NCI-H146 treated with DMSO at 0.1 percent for 48 hours (cell line): Measurements from ENCODE around the gene SMPX.
"Not testable (repeated sequence)": the region's sequence is repeated elsewhere in the genome, so short reads cannot be mapped to it uniquely, and the experiment has no call there.

ENCODE experiments used
- DNase-seq: peaks from one replicate; lab custom pipeline; 2025; ENCODE audit not compliant: unreplicated experiment; lab: John Stamatoyannopoulos, UW

SMPX gene

DNA sequence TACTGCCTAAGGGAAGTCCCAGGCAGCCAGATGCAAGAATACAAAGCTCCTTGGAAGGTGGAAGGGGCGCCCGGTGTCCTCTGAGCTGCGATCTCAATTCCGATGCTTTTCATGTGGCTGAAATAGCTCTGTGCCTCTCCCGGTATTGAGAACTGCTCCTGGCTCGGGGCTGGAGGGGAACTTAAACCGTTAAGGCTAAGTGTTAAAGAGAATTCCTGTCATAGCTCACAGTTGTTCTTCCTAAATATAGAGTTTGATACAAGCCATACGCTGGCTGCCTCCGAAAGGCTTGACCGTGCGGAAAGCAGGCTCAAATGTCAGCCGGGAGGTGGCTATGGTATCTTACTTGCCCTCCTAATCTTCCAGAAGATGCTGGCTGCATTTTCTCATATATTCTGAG is at the start of gene SMPX:
Gene SMPX (minus strand): TSS at position 157 of the 400 bp plus-strand sequence. CDS start 3,826 bp downstream, outside the sequence.
- DNase-seq = no peak

GRCh38 chrX:21806691-21807090 is 48.8 kb upstream of the SMPX start:
- no peak for DNase-seq

- DNase-seq = no peak
Measured at GRCh38 chrX:21802839-21803238, 44.9 kb upstream of the SMPX start.

DNA sequence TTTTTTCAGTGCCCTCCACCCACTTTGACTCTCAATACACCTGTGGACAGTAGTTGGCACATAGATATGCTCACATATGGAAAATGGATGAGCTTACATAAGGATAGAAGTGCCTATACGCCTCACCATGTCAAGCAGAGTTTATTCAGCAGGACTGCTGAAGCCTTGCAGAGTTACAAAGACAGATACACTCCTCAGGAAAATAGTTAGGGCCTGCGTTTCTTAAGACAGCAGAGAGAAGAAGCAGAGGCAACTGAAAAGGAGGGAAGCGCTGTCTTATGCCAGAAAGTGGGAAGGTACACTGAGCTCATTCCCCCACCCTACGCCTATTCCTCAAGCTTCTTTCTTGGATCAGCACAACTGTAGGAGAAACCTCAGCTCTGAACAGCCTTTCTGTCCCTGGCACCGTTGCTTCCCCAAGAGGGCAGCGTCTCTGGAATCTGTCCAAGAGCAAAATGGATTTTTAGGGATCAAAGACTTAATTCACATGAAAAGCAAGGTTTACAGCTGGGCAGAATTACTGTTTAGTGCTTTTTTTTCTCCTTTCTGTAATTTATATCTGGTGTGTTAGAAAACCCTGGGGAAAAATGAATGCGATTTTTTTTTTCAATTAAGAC is 44.2 kb upstream of the SMPX start:
- DNase-seq = no peak

DNA sequence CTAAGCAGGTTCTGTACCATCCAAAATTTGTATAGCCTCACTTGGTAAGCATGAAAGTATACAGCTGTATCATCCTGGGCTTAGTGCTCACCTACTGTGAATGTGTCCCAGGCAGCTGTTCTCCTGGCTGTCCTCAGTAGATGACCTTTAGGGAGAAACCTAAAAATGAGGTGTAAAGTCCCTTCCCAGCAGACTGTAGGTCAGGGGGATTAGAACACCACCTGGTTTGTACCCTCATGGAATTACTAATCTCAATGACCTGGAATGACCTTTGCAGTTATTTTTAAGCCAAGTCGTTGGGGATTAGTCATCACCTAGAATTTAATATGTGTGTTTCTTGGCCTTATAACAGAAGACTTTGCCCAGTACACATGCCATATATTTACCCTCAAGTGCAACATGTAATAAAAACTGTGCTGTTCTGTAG is 42.4 kb upstream of the SMPX start:
- DNase-seq = no peak

GRCh38 chrX:21799767-21800166 is 41.9 kb upstream of the SMPX start:
- no peak for DNase-seq

DNA sequence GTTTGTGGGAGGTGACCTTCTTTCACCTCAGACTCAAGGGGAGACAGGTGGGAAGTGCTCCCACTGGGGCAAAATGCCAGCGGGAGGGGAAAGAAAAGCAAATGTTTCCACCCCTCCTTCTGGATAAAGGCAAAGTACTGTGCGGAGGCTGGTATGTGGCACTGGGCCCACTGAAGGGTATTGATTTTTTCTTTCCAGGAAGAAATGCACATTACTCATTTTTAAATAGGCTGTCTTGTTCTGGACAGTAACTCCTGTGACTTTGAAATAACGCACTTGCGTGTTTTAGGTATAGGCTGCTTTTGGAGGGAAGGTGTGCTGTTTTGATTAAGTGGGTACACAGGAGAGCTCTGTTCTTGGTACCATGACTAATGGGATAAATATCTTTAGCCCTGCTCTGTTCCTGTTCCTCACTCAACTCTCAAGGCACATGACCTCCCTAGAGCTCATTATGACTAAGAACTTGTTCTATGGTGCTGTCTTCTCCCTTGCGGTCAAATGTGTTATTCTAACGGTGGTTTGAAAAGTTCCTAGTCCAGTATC is 40.8 kb upstream of the SMPX start:
- peak; percentile 53 for DNase-seq

- DNase-seq = no peak
Measured at GRCh38 chrX:21781976-21782375, 24.1 kb upstream of the SMPX start.

DNA sequence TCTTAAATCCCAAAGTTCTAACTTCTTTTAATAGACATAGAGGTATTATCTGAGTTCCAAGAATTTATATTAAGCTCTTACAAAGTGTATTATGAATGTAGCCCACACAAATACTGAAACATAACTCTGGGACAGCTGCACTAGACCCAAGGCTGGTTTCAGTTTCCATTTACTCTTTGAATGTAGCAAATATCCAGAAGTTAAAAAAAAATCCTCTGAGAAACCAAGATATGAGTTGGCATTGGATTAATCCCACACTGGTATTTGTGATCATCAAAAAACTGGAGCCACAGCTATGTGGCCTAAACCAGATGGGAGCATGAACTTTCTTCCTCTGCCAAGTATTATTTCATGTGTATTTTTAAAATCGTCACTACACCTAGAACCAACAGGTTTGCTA is 23.6 kb upstream of the SMPX start:
- no peak for DNase-seq

DNA sequence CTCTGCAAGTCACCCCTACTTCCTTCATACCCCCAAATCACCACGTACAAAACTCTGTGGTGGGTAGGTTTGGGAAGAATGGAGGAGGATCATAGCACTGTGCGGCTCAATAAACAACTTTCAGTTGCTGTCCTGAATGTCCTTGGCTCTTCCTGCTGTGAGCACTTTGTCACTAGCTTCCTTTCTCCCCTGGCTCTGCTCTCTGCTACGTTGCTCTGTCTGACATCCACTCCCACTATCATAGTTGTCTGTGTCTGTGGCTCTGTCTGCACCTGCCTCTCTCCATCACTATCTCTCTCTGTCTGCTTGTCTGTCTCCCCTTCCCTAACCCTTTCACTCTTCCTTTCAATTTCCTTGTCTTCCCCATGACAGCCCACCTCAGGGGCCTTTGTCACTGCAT is 21.2 kb upstream of the SMPX start:
- DNase-seq = no peak

GRCh38 chrX:21778236-21778635 is 20.3 kb upstream of the SMPX start:
- DNase-seq = no peak

DNA sequence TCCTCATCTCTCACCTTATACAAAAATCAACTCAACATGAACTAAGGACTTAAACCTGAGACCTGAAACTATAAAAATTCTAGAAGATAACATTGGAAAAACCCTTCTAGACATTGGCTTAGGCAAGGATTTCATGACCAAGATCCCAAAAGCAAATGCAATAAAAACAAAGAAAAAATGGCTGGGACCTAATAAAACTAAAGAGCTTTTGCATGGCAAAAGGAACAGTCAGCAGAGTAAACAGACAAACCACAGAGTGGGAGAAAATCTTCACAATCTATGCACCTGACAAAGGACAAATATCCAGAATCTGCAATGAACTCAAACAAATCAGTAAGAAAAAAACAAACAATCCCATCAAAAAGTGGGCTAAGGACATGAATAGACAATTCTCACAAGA is 17.2 kb upstream of the SMPX start:
- not testable (repeated sequence) for DNase-seq

GRCh38 chrX:21773036-21773435 is 15.1 kb upstream of the SMPX start:
- not testable (repeated sequence) for DNase-seq

GRCh38 chrX:21770631-21771321 is 12.9 kb upstream of the SMPX start:
- DNase-seq = peak; percentile 8

DNA sequence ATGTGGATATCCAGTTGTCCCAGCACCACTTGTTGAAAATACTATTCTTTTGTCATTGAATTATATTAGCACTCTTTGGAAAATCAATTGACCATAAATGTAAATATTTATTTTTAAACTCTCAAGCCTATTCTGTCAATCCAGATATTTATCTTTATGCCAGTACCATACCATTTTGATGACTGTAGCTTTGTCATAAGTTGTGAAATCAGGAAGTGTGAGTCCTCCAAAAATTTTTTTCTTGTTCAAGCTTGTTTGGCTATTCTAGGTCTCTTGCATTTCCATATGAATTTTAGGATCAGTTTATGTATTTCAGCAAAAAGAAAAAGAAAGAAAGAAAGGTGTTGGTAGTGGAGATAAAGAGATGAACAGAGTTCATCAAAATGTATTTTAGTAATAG is 8.2 kb upstream of the SMPX start:
- DNase-seq = no peak

DNA sequence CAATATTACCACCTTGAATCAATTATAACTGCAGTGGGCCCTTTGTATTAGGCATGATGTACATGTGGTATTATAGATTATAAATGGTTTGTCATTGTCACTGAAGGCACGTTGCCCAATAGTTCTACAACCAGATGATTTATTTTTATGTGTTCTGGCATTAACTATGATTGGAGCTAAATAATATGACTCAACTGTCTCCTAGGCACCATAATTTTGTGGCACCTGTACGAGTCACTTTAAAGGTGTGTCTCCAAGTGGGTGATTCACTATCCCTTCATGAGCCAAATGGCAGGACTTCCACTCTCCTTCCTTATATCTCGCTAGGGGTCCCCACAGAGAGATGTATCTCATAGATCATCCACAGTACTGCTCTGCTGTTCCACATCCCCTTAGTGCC is 6.1 kb upstream of the SMPX start:
- no peak for DNase-seq

DNA sequence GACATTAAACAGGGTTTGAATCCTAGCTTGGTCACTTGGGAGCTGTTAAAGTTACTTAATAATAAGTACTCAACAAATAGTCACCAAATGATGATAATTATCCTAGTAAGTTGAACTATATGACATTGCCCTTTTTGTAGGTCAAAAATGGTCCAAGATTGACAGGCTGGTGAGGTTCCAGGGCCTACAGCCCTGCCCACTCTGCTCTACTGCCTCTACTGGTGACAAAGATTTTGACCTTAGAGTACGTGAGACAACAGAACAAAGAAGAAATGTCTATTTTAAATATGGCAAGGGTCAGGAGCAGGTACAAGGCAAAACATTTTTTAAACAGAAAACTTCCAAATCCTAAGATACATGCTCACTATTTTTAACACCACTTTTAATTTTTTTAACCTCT is 572 bp upstream of the SMPX start:
- DNase-seq = no peak

- no peak for DNase-seq
Measured at GRCh38 chrX:21756785-21757529, 959 bp downstream of the SMPX start.

DNA sequence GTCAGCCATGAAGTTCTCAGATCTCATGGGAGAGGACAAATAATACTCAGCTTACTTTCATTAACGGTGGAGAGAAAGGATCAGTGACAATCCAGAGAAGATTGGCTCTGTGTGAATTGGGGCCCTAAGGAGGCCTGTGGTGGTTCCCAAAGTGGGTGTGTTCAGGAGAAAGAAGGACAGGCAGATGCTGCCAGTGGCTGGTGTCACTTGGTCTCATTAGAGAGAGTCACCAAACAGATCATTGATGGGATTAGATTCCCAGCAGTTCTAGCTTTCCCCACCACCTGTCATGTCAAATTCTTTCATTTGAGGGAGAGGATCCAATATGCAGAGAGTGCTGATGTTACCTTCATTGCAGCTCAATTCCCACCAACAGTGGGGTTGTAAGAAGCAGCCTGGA is 8.0 kb downstream of the SMPX start:
- DNase-seq = no peak

GRCh38 chrX:21748235-21748634 is 9.7 kb downstream of the SMPX start:
- DNase-seq = no peak

GRCh38 chrX:21747558-21747957 is 10.4 kb downstream of the SMPX start:
- DNase-seq = no peak

GRCh38 chrX:21745756-21746155 is 12.2 kb downstream of the SMPX start:
- peak; percentile 16 for DNase-seq
